GM19043 (cell line): ENCODE measurements around the gene EPN2.
"Not testable (repeated sequence)": the region's sequence is repeated elsewhere in the genome, so short reads cannot be mapped to it uniquely, and the experiment has no call there.

Source experiments
- ATAC-seq: cut with Tn5 transposase; IDR thresholded peaks from one replicate; pipeline ENCODE4 v1.9.1; 2021; ENCODE audit warnings: low read depth; ENCODE audit not compliant: unreplicated experiment

The EPN2 gene

GRCh38 chr17:19341641-19342610 lies 104.8 kb downstream of the EPN2 start:
- ATAC-seq = no peak

GRCh38 chr17:19342611-19343255 lies 105.6 kb downstream of the EPN2 start:
- ATAC-seq = no peak

DNA sequence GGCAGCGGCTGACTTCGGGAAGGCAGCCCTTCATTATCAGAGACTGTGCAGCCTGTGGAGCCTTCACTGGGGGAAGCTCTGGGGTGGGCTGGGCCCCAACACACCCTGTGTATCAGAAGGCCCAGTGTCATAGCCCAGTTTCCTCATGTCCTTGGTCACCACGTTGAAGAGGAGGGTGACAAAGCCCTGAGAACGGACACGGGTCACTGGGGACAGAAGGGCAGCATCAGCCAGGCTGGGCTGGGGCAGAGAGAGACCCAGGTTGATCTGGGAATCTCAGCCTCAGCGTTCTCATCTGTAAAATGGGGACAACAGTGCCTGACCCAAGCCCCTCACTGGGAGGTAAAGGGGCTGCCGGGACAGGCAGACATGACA lies 106.1 kb downstream of the EPN2 start:
- ATAC-seq = no peak

- ATAC-seq = no peak
Measured at GRCh38 chr17:19343671-19344151, 106.5 kb downstream of the EPN2 start.

GRCh38 chr17:19344311-19345066 lies 107.3 kb downstream of the EPN2 start:
- no peak for ATAC-seq

GRCh38 chr17:19345067-19345460 lies 107.9 kb downstream of the EPN2 start:
- ATAC-seq = no peak

- ATAC-seq = no peak
Measured at GRCh38 chr17:19345486-19346350, 108.6 kb downstream of the EPN2 start.

DNA sequence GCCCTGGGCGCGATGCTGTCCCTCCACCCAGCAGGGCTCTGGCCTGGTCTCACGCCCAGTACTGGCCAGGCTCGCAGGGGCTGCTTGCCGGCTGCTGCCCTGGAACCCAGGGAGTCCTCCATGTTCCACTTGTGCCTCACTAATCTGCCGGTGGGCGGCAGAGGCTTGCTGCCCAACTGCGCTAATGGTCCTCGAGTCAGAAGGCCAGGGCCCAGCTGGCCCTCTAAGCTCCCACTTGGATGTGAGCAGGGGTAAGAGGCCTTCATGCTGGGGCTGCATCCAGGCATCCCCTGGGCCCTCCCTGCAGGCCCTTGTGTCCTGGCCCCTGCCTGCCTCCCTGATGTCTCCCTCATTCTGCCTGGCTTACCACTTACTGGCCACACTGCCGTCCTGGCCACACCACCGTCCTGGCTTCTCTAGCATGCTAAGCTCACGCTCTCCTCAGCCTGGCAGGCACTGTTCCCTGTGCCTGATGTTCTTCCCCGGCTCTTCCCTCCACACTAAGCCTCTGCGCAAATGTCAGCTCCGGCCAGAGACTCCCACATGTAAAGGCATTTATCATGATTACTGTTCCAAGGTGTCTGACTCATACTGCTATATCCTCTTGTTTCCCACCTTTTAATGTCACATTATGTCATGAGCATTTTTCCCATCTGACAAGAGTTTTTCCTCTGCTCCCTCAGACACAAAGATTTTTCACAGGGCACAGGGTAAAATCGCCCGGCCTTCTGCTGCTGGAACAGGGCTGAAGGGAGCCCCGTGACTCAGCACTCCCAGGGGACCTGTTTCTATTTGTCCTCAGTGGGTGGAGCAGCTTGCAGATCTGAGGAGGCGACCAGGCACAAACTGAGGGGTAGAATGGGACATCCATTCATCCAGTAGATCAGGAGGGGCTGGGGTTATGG lies 109.4 kb downstream of the EPN2 start:
- no peak for ATAC-seq

GRCh38 chr17:19347323-19348080 lies 110.3 kb downstream of the EPN2 start:
- no peak for ATAC-seq

- no peak for ATAC-seq
Measured at GRCh38 chr17:19348081-19348650, 111.0 kb downstream of the EPN2 start.

- no peak for ATAC-seq
Measured at GRCh38 chr17:19348806-19349205, 111.6 kb downstream of the EPN2 start.

DNA sequence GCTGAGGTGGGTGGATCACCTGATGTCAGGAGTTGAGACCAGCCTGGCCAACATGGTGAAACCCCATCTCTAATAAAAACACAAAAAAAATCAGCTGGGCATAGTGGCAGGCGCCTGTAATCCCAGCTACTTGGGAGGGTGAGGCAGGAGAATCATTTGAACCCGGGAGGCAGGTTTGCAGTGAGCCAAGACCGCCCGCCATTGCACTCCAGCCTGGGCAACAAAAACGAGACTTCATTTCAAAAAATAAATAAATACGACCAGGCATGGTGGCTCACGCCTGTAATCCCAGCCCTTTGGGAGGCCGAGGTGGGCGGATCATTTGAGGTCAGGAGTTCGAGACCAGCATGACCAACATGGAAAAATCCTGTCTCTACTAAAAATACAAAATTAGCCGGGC lies 116.2 kb downstream of the EPN2 start:
- not testable (repeated sequence) for ATAC-seq

DNA sequence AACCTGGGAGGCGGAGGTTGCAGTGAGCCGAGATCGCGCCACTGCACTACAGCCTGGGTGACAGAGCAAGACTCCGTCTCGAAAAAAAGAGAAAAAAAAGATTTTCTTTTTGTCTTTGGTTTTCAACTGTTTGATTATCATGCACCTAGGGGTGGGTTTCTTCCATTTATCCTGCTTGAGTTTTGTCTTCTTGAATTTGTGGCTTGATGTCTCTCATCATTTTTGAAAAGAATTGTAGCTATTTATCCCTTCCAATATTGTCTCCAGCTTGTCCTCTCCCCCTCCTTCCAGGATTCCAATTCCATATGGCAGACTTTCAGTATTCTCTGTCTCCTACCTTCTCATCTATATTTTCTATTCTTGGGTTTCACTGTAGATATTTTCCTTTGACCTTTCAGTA lies 117.6 kb downstream of the EPN2 start:
- no peak for ATAC-seq

DNA sequence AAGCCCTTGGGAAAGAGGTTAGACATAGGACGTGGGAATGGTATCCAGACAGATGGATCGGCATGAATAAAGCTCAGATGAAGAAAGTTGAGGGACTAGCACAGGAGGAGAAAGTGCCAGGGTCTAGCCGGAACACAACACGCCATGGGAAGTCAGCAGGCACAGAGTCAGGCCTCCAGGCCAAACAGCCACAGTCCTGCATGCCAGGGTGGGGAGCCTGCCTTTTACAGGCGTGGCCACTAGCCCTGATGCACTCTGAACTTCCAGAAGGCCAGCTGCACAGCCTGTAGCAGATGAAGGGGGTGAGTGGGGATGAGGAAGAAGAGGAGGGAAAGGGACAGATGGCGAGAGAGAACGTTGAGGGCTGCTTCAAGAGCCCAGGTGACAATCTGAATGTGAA lies 120.2 kb downstream of the EPN2 start:
- ATAC-seq = no peak

- no peak for ATAC-seq
Measured at GRCh38 chr17:19357761-19358160, 120.6 kb downstream of the EPN2 start.

DNA sequence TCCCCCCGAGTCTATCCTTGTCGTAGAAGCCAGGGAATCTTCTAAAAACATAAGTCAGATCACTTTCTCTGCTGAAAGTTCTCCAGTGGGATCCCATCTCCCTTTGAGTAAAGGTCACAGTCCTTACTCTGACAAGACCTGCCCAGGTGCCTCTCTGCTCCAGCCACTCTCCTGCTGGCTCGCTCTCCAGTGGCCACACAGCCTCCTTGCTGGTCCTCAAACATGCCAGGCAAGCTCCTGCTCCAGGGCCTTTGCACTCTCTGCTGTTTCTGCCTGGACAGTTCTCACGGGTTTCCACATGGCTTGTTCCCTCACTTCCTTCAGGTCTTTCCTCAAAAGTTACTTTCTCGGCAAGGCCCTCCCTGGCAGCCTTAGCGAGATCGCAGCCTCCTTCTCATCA lies 122.0 kb downstream of the EPN2 start:
- no peak for ATAC-seq

DNA sequence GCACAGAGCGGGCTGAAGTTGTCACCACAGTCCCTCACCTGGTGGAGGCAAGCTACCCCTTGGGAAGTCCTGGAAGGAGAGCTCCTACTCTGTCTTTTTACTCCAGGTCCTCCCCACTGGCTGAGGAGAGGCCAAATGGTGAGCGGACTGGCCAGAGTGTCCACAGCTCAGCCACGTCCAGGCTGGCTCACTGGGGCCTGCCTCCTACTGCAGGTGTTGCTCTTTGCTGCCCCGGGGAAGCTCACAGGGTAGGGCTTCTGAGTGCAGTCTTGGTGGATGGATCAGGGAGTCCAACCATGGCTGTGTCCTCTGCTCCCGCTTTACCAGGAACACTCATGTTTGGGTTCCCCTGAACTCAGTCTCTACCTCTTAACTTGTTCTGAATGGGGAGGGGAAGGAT lies 122.7 kb downstream of the EPN2 start:
- ATAC-seq = no peak

DNA sequence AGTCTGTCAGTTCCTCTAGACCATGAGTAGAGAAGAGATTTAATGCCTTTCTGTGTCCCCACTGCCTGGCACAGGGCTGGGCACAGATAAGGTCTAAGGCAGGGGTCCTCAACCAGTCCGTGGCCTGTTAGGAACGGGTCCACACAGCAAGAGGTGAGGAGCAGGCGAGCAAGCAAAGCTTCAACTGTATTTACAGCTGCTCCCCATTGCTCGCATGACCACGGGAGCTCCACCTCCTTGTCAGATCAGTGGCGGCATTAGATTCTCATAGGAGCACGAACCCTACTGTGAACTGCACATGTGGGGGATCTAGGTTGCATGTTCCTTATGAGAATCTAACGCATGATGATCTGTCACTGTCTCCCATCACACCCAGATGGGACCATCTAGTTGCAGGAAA lies 123.6 kb downstream of the EPN2 start:
- ATAC-seq = no peak
